Immature natural killer cell (primary cell): Measurements from ENCODE around the gene PRDM16. TPM values are rescaled to one million over a fixed set of nuclear protein-coding genes. Genes with fewer than 3 reads are reported as not detected.

Experiments
- DNase-seq, 3 donors: peaks; one replicate each; pipeline ENCODE4 v3.0.0; 2022; ENCODE audit warnings: mixed read lengths in 1 of 3
- H3K27ac Mint-ChIP-seq, 6 donors: one replicate each; pipeline ENCODE4 v1.8.0; 2020; ENCODE audit warnings: mixed read lengths in 6 of 6, mild to moderate bottlenecking in 5 of 6, inconsistent platforms in 4 of 6, moderate library complexity in 3 of 6
- H3K27me3 Mint-ChIP-seq, 3 donors: one replicate each; pipeline ENCODE4 v1.8.0; 2020 to 2021; ENCODE audit warnings: low read depth in 3 of 3, mild to moderate bottlenecking in 3 of 3, mixed read lengths in 3 of 3, moderate library complexity in 3 of 3, inconsistent platforms in 1 of 3
- H3K36me3 Mint-ChIP-seq, 3 donors: one replicate each; pipeline ENCODE4 v1.8.0; 2020; ENCODE audit warnings: mixed read lengths in 3 of 3, inconsistent platforms in 2 of 3, mild to moderate bottlenecking in 2 of 3
- H3K4me1 Mint-ChIP-seq, 2 donors: one replicate each; pipeline ENCODE4 v1.8.0; 2020; ENCODE audit warnings: inconsistent platforms in 2 of 2, mild to moderate bottlenecking in 2 of 2, mixed read lengths in 2 of 2, moderate library complexity in 1 of 2
- H3K4me3 Mint-ChIP-seq, 5 donors: one replicate each; pipeline ENCODE4 v1.8.0; 2020; ENCODE audit warnings: mild to moderate bottlenecking in 5 of 5, mixed read lengths in 5 of 5, inconsistent platforms in 3 of 5, moderate library complexity in 3 of 5
- H3K9me3 Mint-ChIP-seq, 6 donors: one replicate each; pipeline ENCODE4 v1.8.0; 2020; ENCODE audit warnings: mild to moderate bottlenecking in 6 of 6, mixed read lengths in 6 of 6, inconsistent platforms in 4 of 6, moderate library complexity in 3 of 6
- polyA plus RNA-seq, 3 donors: library from polyadenylated mRNA; unstranded; fragments of 300-500 nt; fragmentation: Illumina TruSeq; gene quantifications; one replicate each; pipeline ENCODE4 v1.2.3, GENCODE V29; 2021

Gene PRDM16
- polyA plus RNA-seq, 3 donors from 2014 or later = 0.17 to 0.29 (median 0.22) TPM

DNA sequence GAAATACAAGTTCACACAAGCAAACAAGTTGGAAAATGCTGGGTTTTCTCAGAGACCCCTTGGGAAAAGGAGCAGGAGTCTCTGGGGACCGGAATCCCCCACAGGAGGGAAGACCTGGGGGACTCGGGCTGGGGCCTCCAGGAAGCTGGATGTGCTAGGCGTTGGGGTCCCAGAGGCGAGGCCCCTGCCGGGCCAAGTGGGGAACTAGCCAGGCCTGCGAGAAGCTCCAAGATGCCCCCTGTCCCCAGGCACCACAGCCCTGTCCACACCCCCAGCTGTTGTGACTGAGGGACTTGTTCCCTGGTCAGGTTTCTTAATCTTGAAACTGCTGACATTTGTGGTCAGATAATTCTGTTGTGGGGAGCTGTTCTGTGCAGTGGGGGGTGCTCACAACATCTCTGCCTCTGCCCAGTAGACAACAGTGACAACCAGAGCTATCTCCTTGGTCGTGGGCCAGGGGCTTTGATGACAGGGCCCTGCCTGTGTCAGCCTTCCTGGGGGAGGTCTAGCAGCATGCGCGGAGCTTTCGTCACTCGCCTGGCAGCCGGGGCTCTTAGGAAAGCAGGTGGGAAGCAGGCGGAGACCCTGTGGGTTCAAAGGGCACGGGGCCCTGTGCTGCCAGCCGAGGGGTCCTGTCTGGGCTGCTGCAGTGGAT, 259.1 kb downstream of the PRDM16 start:
- no peak for DNase-seq
- Mint-ChIP-seq H3K9me3 (peaks cover 0 to 2% (median 0%) of the 10 kb centered on the region in 6 donors), H3K27ac (no peak overlapping the region), H3K4me3 (no peak overlapping the region), H3K4me1 (no peaks in the 10 kb centered on the region), H3K36me3 (no peaks in the 10 kb centered on the region), H3K27me3 (peaks cover 0 to 6% (median 0%) of the 10 kb centered on the region in 3 donors)

DNA sequence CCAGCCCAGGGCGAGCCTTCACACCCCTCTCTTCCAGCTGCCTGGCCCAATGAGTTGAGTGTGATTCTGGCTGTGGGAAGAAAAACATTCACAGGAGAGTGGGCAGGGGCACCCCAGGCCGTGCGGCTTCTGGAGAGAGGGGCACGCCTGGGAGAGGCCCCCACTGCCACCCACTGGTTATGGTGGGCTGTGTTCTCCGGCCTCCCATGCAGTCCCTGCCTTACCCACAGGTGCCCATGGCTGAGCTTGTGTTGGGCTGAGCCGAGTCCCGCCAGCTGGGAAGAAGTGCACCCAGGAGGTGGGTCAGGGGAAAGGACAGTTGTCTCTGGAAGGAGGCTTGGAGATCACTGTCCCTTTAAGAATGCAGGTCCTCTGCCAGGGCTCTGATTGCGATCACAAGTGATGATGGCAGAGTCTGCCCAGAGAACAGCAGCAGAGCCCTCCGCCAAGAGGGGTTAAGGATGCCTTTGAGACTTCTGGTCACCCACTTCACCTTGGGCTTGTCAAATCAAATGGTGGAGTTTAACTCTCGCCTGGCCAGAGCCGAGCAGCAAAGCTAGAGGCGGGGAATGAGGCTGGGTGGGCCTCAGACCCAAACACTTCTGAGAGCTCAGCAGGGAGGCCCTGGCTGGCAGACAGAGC, 260.8 kb downstream of the PRDM16 start:
- H3K27ac Mint-ChIP-seq = no peak overlapping the region
- no peak overlapping the region for H3K4me3 Mint-ChIP-seq

DNA sequence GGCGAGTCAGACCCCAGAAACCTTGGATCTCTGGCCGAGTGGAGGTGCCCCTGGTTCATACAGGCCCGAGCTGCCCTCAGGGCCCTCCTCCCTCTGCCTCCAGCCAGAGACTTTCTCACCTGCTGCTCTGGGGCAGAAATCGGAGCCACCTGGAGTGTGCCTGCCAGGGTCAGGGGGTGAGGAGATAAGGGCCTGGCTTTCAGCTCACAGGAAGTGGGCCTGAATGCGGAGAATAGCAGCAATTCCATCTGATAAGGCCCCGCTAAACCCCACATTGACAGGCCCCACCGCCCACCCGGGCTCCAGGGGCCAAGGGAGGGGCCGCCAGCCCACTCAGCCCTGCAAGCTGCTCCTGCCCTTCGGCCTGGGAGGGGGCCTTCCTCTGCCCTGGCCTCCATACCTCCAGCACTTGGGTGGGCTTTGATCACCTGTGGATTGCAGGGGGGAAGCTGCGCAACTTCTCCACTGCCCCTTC, 261.8 kb downstream of the PRDM16 start:
- H3K36me3 Mint-ChIP-seq = no peaks in the 10 kb centered on the region
- H3K27me3 Mint-ChIP-seq = peaks cover 0 to 6% (median 0%) of the 10 kb centered on the region in 3 donors
- H3K4me3 Mint-ChIP-seq = no peak overlapping the region
- no peak overlapping the region for H3K27ac Mint-ChIP-seq
- no peaks in the 10 kb centered on the region for H3K4me1 Mint-ChIP-seq
- no peak for DNase-seq
- H3K9me3 Mint-ChIP-seq = peaks cover 0 to 2% (median 0%) of the 10 kb centered on the region in 6 donors

More for the DNA sequence above, 260.8 kb downstream of the PRDM16 start:
- Mint-ChIP-seq H3K36me3 (no peaks in the 10 kb centered on the region), H3K4me1 (no peaks in the 10 kb centered on the region), H3K27me3 (peaks cover 0 to 6% (median 0%) of the 10 kb centered on the region in 3 donors), H3K9me3 (peaks cover 0 to 2% (median 0%) of the 10 kb centered on the region in 6 donors)
- DNase-seq = no peak

DNA sequence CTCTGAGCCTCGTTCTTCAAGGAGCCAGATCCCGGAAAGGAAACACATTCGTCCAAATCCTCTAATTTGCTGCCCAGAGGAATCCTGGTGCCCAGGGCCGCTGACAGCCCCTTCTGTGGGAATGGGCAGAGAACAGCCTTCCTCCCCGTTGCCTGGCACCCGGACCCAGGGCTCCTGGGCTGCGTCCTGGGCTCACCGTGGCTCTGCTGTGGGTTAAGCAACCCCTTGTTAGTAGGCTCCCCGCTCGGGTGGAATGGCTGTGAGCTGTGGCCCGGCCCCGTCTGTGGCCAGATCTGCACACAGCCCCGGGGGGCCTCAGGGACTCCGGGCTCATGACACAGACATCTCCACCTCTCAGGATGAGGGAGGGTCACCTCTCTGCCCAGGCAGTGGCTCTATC, 262.6 kb downstream of the PRDM16 start:
- H3K27me3 Mint-ChIP-seq = peaks cover 0 to 4% (median 0%) of the 10 kb centered on the region in 3 donors
- peaks cover 0 to 2% (median 0%) of the 10 kb centered on the region in 6 donors for H3K9me3 Mint-ChIP-seq
- no peak overlapping the region for H3K27ac Mint-ChIP-seq
- H3K4me1 Mint-ChIP-seq = no peaks in the 10 kb centered on the region
- H3K4me3 Mint-ChIP-seq = no peak overlapping the region
- DNase-seq = no peak
- H3K36me3 Mint-ChIP-seq = no peaks in the 10 kb centered on the region

DNA sequence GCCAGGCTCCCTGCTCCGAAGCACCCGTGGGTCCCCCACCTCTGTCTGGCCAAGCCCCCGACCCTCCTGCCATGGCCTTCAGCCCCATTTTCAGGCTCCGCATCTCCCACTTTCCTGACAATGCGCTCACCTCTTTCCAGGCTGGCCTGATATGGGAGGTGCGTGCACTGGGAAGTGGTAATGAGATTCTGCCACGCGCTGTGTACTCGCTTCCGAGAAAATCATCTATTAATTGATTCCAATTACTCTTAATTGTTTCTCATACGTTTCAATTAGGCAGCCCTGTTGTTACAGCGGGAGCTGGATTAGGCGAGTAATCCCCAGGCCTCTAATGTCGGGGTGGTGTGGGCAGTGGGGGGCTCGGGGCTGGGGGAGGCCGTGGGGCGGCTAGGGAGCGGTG, 263.0 kb downstream of the PRDM16 start:
- Mint-ChIP-seq H3K27ac (no peak overlapping the region), H3K4me3 (no peak overlapping the region), H3K27me3 (peaks cover 0 to 4% (median 0%) of the 10 kb centered on the region in 3 donors), H3K4me1 (no peaks in the 10 kb centered on the region), H3K36me3 (no peaks in the 10 kb centered on the region), H3K9me3 (peaks cover 0 to 2% (median 0%) of the 10 kb centered on the region in 6 donors)
- DNase-seq = no peak

DNA sequence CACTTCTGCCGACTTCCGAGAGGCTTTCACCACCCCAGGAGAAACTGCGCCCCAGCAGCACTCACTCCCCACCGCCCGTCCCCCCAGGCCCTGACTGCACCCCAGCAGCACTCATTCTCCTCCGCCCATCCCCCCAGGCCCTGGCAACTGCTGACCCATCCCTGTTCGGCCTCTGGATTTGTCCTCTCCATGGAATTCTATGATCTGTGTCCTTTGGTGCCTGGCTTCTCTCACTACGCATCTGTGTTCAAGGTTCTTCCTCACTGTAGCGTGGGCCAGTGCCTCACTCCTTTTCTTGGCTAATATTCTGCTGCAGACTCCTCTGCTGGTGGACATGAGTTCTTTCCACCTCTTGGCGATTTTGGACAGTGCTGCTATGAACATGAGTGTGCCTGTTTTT, 263.7 kb downstream of the PRDM16 start:
- Mint-ChIP-seq H3K27me3 (peaks cover 0 to 4% (median 0%) of the 10 kb centered on the region in 3 donors), H3K4me1 (no peaks in the 10 kb centered on the region), H3K9me3 (peaks cover 0 to 2% (median 0%) of the 10 kb centered on the region in 6 donors), H3K4me3 (no peak overlapping the region), H3K36me3 (no peaks in the 10 kb centered on the region), H3K27ac (no peak overlapping the region)
- no peak for DNase-seq

DNA sequence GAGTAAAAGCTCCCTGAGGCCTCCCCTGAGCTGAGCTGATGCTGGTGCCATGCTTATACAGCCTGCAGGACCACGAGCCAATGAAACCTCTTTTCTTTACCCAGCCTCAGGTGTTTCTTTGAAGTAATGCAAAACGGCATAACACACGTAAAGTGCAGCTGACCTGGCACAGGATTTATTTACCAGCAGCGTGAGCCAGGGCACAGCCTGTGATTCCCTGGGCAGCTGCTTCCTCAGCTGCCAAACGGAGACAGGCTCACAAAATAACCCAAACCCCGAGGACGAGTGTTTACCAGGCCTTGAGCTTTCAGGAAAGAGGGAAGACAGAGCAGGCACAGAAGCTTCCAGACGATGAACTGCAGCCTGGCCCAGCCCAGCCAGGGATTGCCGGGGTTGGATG, 264.9 kb downstream of the PRDM16 start:
- H3K4me1 Mint-ChIP-seq = no peaks in the 10 kb centered on the region
- no peaks in the 10 kb centered on the region for H3K36me3 Mint-ChIP-seq
- H3K27me3 Mint-ChIP-seq = peaks cover 0 to 4% (median 3%) of the 10 kb centered on the region in 3 donors
- H3K4me3 Mint-ChIP-seq = no peak overlapping the region
- no peak for DNase-seq
- no peaks in the 10 kb centered on the region for H3K9me3 Mint-ChIP-seq
- H3K27ac Mint-ChIP-seq = no peak overlapping the region

DNA sequence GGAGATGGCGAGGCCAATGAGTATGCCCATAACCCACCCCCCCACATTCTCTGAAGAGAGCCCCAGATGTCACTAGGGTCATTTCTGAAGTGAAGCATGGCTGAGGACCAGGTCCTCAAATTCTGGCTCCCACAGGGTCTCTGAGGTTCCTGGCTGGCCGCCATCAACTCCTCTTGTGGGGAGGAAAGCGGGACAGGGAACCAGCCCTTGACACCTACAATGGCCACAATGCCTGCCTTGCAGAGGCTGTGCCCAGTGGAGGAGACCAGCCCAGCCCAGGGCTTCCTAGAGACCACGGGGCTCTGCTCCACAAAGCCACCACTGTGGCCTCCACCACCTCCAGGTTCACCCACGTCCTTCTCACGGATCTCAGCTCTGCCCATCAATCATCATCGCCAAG, 265.4 kb downstream of the PRDM16 start:
- Mint-ChIP-seq H3K4me1 (no peaks in the 10 kb centered on the region), H3K36me3 (no peaks in the 10 kb centered on the region), H3K9me3 (no peaks in the 10 kb centered on the region), H3K4me3 (no peak overlapping the region), H3K27ac (no peak overlapping the region), H3K27me3 (peaks cover 0 to 4% (median 4%) of the 10 kb centered on the region in 3 donors)
- no peak for DNase-seq

DNA sequence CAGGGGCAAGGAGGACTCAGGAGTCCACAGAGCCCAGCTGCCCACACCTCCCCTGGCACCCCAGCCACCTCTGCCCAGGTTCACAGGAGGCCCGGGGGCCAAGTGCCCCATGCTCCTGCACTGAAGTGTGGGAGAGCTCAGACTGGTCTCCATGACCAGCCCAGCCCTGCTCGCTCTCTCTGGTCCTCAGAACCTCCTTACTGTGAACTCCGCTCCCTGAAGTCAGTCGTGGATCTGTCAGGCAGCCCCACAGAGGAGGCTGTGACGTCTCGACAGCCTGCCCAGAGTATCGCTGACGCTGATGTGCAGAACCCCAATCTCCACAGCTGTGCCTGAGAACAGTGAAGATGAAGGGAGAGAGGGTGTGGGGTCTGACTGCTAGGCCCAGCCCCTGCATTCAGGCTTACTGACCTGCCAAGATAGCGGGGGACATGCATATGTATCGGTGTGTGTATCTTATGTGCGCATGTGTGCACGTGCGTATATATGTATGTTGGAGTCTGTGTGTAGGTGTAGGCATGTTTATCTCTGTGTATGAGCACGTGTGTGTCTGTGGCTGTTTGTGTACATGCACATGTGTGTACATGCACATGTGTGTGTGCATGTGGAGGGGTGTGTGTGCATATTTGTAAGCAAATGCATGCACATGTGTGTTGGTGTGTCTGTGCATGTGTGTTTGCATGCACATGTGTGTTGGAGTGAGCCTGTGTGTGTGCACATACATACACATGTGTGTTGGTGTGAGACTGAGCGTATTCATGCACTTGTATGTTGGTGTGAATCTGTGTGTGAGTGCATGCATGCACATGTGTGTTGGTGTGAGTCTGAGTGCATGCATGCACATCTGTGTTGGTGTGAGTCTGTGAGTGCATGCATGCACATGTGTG, 267.0 kb downstream of the PRDM16 start:
- H3K36me3 Mint-ChIP-seq = no peaks in the 10 kb centered on the region
- H3K4me1 Mint-ChIP-seq = no peaks in the 10 kb centered on the region
- H3K27me3 Mint-ChIP-seq = peaks cover 0 to 11% (median 2%) of the 10 kb centered on the region in 3 donors
- no peak overlapping the region for H3K4me3 Mint-ChIP-seq
- H3K27ac Mint-ChIP-seq = no peak overlapping the region
- no peaks in the 10 kb centered on the region for H3K9me3 Mint-ChIP-seq
- no peak for DNase-seq

DNA sequence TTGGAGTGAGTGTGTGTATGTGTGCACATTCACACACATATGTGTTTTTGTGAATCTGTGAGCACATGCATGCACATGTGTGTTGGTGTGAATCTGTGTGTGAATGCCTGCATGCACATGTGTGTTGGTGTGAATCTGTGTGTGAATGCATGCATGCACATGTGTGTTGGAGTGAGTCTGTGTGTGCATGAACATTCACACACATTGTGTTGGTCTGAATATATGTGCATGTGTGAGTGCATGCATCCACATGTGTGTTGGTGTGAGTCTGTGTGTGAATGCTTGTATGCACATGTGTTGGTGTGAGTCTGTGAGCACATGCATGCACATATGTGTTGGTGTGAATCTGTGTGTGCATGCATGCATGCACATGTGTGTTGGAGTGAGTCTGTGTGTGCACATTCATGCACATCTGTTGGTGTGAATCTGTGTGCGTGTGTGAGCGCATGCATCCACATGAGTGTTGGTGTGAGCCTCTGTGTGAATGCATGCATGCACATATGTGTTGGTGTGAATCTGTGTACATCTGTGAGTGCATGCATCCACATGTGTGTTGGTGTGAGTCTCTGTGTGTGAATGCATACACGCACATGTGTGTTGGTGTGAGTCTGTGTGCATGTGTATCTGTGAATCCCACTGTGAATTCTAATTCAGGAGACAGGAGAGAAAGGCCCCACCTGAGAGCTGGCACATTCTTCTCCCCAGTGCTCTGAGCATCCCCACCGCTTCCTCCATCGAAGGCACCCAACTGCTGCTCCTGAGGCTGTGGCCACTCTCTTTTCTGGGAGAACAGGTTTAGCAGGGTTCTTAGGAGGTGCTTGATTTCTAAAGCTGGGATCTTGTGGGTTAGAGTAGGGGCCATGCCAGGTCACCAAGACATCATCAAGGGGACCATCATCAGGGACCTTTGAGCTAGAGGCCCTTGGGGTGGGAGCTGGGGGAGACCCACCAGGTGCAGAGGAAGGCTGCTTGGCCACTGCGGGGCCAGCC, 267.9 kb downstream of the PRDM16 start:
- Mint-ChIP-seq H3K9me3 (no peaks in the 10 kb centered on the region), H3K36me3 (no peaks in the 10 kb centered on the region)

DNA sequence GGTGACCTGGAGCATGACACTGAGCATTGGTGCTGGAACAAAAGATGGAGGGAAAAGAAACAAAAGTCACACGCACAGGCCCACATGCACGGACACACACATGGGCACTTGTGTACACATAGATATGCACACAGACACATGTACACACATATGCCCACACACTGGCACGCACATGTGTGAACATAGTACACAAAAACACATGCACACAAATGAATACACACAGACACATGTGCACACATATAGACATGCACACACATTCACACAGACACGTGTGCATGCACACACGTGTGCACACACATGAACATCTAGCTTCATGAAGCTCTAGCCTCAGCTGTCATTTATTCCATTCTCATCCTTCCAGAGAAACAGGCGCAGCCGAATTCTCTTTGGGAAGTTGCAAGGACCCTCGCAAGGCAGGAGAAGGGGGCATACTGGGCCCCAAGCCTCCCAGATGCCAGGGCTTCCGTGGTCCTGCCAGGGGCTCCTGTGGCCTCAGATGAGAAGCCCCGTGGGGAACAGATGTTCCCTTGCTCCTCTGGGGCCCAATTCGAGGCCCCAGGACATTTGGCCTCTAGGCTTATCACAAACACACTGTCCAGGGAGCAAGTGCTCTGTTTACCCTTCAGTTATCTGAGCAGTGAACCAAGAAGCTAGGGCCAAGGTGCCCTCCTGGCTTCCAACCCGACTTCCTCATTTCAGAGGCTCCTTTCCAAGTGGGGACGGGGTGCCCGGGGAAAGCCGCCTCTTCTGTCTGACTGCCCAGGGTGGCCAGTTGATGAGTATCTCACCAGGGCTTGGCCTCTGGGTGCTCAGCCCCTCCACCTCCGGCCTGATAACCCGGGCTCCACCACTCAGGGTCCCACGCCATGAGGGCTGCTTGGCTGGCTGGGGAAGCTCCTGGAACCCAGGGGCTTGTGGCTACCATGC, 269.1 kb downstream of the PRDM16 start:
- H3K4me1 Mint-ChIP-seq = no peaks in the 10 kb centered on the region
- DNase-seq = no peak
- H3K4me3 Mint-ChIP-seq = no peak overlapping the region
- H3K36me3 Mint-ChIP-seq = no peaks in the 10 kb centered on the region
- H3K9me3 Mint-ChIP-seq = peaks cover 0 to 6% (median under 1%) of the 10 kb centered on the region in 6 donors
- no peak overlapping the region for H3K27ac Mint-ChIP-seq
- peaks cover 3 to 13% (median 4%) of the 10 kb centered on the region in 3 donors for H3K27me3 Mint-ChIP-seq

More for the DNA sequence above, 267.9 kb downstream of the PRDM16 start:
- Mint-ChIP-seq H3K27me3 (peaks cover 0 to 13% (median 3%) of the 10 kb centered on the region in 3 donors), H3K4me3 (no peak overlapping the region), H3K27ac (no peak overlapping the region), H3K4me1 (no peaks in the 10 kb centered on the region)
- DNase-seq = no peak

DNA sequence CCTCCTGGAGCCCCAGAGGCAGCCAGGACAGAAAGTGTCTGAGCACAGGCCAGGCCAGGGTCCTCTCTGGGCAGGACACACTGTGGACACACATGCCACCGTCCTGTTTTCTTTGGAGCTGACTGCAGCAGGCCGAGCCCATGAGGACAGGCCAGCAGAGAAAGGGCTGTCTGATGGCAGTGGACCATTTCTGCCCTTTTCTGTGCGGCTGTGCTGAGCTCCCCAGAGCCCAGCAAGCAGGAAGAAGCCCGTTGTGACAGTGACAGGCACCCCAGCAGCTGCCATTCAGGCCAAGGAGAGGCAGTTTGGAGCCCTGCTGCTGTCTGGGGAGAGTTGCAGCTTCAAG, 269.7 kb downstream of the PRDM16 start:
- no peak for DNase-seq
- Mint-ChIP-seq H3K27me3 (peaks cover 3 to 13% (median 4%) of the 10 kb centered on the region in 3 donors), H3K4me1 (no peaks in the 10 kb centered on the region), H3K27ac (no peak overlapping the region), H3K4me3 (no peak overlapping the region), H3K9me3 (peaks cover 0 to 11% (median 6%) of the 10 kb centered on the region in 6 donors), H3K36me3 (no peaks in the 10 kb centered on the region)
